ENCODE results near the gene MACF1.
"Not testable (repeated sequence)": the region's sequence is repeated elsewhere in the genome, so short reads cannot be mapped to it uniquely, and the experiment has no call there.

MACF1 gene

DNA sequence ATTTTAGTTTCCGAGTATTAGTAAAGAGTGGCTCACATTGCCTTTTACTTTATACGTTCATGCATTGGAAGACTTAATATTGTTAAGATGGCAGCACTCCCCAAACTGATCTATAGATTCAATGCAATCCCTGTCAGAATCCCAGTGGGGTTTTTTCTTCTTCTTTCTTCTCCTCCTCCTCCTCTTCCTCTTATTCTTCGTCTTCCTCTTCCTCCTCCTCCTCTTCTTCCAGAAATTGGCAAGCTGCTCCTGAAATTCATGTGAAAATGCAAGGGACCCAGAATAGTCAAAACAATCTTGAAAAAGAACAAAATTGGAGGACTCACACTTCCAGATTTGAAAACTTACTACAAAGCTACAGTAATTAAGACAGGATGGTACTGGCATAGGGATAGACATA is 23.2 kb upstream of the MACF1 start:
- peak; percentile 1 for DNase-seq

DNA sequence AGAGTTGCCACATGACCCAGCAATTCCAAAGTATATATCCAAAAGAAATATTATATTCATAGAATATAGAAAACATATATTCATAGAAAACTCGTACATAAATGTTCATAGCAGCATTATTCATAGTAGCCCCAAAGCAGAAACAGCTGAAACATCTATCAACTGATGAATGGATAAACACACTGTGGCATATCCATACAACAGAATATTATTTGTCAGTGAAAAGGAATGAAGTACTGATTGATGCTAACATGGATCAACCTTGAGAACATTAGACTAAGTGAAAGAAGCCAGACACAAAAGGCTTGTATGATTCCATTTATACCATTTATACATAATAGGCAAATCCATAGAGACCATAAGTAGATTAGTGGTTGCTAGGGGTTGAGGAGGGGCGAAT is 21.7 kb upstream of the MACF1 start:
- DNase-seq, result peak; percentile 0

DNA sequence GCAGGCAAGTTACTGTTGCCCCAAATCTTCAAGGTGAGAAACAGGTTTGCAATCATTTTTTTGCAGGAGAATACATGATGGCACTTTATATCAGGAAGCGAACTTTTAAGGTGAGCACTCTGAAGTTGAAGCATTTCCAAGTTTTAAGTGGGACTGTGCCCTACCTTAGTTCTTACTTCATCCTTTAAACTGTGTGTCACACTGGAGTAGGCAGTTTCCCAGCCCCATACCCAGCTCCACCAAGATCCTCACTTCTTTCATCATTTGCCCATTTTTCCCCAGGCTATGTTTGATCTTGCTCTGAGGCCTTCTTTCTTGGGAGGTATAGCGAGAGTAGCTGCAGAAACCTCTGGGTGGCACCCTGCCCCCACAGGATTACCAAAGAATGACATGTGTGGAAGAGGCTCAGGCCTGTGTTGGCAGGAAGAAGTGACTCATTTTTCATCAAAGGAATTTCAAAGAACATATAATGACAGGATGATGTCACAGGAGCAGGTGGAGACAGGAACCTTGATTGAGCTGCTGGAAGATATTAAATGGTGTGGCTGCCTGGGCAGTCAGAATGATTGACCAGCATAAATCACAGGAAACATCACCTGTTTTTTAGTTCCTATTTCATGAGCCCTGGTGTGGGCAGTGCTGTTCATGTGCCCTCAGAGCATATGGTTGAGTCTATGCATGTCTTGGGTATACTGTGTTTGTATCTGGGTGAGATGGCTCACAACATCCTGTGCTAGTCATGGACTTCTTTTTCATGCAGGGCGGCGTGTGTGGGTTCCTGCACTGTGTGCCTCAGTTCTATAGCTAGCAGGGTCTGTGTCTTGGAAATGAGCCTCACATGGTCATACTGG is 20.8 kb upstream of the MACF1 start:
- peak; percentile 97 for DNase-seq

DNA sequence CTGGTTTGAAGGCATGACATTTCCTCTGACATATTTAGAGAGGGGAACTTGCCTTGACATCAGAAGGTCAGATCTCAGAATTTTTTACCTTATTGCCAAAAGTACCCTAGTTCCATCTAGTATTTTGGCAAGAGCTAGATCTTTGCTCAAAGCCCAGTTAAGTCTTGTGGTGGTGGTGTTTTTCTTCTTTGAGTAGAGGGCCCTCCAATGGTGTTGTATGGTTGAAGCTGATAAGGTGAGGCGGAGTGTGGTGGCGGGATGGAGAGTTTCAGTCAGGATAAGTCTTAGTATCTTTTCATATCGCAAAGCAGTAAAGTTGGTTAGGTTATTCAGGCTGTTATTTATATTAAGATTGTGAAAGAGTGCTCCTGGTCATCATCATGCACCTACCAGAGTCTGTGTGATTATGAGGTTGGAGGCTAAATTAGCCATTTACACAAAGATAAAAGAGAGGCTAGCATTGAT is 20.1 kb upstream of the MACF1 start:
- DNase-seq, result no peak

DNA sequence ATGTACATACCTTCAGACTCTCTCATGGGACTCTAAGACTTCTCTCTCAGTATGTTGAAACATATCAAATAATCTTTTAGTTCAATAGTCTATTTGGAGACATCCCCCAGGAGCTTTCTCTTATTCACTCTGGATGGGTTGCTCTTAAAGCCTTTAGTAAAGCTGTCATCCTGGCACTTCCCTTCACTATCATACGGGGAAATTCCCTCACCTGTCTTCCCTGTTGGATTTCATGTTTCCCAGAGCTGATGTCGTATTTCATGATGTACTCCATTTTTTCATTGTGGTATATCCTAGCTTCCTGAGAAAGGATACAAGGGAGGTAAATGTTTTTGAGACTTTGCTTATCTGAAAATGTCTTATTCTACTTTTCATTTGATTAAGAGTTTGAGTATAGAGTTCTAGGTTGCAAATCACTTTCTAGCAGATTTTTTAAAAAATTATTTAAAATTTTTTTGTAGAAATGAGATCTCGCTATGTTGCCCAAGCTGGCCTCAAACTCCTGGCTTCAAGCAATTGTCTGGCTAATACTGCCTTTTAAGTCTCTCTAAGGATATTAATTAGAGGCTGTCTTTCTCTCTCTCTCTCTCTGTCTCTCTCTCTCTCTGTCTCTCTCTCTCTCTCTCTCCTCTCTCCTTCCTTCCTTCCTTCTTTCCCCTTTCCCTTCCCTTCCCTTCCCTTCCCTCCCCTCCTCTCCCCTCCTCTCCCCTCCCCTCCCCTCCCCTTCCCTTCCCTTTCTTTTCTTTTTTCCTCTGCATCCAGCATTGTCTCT is 17.0 kb upstream of the MACF1 start:
- DNase-seq, result peak; percentile 2

DNA sequence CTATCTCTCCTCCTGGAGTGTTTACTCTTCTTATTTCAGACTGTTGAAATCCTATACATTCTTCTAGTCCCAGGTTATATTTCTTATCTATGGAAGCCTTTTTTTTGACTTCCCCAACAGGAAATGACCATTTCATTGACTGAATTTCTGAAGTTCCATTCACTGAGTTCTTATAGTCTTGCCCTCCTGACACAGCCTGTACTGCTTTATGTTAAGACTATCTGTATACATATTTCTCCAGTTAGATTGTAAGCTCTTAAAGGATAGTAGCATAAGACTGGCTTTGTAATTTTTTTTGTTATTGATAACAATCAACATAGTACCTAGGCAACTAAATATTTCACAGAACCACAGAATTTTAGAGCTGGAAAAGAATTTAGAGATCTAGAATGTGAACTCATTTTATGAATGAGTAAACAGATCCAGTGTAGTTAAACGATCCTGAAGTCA is 14.9 kb upstream of the MACF1 start:
- DNase-seq, result peak; percentile 1

DNA sequence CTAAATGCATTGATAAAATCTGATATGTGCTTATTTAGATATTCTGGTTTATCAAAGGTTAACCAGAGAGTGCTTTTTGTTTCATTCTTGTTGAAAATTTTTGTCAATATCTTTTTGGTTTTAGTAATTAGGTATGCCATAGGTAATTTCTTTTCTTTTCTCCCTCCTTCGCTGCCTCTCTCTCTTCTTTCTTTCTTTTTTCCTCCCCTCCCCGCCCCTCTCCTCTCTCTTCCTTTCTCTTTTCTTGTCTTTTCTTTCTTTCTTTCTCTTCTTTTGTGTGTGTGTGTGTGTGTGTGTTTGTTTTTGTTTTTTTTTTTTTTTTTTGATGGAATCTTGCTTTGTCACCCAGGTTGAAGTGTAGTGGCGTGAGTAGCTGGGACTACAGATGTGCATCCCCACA is 14.4 kb upstream of the MACF1 start:
- DNase-seq, result no peak

DNA sequence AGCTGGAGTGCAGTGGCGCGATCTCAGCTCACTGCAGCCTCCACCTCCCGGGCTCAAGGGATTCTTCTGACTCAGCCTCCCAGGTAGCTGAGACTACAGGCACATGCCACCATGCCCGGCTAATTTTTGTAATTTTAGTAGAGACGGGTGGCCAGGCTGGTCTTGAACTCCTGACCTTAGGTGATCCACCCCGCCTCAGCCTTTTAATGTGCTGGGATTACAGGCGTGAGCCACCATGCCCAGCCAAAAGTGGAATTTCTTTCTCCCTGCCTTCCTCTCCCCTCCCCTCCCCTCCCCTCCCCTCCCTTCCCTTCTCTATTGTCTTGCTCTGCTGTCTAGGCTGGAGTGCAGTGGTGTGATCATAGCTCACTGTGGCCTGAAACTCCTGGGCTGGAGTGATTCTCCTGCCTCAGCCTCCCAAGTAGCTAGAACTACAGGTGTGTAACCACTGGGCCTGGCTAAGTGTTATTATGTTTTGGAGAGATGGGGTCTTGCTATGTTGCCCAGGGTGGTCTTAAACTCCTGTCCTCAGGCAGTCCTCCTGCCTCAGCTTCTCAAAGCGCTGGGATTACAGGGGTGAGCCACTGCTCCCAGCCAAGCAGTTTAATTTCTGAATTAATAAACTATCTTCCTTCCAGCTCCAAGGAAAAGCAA is 10.0 kb upstream of the MACF1 start:
- DNase-seq, result peak; percentile 67

DNA sequence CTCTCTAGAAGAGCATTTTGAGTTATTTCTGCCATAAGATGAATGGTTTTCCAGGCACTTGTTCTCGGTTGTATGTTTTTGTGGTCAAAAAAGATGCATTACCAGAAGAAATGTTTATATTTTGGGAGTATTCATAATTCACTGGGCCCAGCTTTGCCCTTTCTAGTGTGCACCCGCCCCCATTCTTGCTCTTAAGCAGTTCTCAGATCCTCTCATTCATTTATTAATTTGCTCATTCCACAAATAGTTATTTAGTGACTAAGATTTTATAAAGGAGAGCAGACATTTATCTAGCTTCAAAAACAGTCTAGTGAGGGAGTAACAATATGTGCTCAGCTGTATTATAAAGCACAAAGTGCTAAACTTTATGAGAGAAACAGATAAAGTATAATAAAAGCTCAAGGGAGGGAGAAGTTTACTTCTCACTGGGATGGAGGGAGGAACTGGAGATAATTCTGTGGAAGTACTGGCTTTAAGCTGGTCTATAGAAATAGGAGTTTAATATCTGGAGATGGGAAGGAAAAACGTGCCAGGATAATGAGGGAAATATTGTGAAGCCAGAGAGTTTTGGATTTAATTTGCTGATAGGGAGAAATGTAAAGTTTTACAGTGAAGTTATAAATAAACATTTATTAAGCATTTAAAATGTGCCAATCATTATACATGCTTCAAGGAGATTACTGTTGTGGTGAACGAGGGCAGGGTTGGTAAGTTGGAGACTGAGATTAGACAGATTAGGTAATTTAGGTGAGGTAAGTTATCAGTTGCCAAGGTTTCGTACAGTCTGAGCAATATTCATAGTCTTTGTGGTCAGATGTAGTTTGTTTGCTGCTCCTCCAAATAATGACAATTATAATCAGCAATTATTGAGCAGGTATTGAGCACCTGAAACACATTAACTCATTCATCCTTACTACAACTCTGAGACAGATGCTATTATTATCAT is 9.1 kb upstream of the MACF1 start:
- peak; percentile 2 for DNase-seq

DNA sequence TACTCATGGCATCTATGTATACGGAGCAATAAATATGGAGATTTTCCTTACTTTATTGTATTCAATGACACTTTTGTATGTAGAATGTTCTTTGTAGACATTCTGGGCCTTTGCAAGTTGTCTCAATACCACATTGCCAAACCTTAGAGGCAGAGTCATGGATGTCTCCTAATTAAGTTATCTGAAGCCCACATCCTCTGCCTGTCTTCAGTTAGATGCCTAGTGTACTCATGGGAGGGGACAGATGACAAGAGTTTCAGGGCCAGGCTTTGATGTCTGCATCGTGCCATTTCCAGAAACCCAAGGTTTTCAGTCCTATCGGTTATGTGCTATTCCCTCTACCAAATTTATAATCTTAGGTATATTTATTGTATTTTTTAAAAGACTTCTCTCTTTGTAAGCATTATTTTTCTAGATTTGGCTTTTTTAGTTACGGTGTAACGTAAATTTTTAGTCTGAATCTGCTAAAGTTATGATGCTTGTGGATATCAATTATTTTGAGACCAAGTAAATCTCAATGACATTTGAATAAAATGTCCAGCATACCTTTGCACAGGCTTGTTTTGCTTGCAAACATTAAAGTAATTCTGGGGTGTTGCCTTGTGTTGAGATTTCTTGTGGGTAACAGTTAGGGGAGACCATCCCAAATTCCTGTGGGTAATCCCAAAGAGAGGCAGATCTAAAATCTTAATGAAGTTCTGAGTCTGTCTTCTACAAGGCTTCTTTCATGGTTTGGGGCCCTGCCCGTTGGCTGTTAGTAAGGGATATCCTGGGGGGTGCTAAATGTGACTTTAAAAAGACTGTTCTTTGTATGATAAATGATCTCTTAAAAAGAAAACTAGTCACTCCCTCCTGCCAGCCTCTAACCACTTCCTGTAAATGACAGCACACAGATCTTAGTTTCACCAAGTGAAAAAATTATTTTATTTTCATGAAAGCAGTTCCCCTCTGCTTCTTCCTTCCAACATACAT is 8.0 kb upstream of the MACF1 start:
- DNase-seq, result peak; percentile 4

DNA sequence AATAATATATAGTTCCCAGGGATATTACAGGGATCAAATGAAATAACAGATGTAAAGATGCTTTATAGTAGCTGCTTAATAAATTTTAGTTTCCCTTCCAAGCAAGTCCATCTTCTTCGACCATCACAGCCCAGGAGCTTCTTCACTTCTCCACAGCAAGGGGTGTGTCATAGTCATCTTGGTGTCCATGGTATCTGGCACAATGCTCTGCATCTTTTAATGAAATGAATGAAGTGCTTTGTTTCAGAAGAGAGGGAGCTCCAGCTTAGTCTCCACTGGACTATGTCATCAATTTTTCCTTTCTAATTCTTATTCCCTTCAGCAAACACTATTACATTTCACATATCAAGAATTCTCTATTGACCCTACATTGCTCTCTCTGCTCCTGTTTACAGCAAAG is 4.9 kb upstream of the MACF1 start:
- DNase-seq, result no peak

DNA sequence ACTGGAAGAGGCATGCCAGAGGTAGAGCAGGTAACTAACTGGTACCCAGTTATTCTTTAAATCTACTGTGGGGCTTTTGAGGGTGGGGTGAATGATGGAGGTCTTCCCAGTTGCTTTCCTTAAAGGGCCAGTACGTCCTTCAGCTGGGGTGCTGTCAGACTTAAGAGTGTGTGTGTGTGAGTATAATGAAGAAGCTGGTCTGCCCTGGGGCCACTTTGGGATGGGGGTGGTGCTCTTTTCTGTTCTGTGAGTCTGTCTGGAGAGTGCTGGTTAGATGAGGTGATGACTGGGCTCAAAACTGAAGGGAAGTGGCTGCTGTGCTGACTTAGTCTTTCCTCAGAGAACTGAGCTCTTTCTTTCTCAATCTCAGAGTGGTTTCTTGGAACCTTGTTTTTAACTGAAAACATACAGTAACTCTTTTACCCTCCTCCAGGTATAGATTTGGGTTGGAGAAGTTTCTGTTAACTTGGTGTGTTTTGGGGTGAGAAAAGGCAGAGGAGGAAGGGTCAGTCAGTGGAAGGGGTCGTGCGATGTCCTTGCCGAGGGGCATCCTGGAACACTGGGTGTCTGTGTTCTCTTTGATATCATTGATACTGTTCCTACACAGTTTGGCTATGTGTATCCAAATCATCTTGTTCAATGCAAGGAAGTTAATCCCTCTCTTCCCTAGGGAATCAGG is 746 bp downstream of the MACF1 start:
- peak; percentile 95 for DNase-seq

DNA sequence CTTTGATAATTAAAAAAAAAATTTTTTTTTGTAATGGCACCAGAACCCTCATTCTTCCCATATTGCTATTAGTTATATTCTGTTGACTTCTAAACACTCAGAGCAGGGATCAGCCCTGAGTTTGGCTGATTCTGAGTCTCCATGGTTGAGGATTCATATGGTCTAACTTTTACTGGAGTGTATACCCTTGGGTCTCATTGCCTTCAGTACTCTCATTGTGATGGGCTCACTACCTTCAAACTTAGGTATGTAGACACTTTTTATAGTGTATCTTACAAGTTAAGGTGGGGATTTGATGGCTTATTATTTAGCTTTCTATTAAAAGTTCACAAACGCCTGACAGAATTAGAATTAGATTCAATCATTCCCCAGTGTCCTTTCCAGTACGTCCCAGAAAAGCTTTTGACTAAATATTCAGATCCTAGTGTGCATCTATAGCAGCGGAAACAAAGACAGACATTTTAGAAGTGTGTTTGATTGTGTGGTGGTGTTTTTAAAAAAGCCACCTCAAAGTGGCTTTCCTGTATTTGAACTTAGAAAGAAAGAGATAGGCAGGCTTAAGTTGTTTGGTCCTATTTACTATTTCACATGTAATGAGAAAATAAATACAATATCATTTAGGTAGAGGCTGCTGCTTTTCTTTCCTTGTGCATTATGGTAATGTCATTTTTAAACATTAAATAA is 1.4 kb downstream of the MACF1 start:
- no peak for DNase-seq

DNA sequence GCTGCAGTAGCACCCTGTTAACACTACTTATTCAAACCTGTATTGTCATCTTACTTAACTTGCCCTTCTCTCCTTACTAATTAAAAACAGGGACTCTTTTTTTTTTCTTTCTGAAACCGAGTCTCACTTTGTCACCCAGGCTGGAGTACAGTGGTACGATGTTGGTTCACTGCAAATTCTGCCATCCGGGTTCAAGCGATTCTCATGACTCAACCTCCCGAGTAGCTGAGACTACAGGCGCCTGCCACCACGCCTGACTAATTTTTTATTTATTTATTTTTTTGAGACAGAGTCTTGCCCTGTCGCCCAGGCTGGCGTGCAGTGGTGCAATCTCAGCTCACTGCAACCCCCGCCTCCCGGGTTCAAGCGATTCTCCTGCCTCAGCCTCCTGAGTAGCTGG is 3.9 kb downstream of the MACF1 start:
- not testable (repeated sequence) for DNase-seq

DNA sequence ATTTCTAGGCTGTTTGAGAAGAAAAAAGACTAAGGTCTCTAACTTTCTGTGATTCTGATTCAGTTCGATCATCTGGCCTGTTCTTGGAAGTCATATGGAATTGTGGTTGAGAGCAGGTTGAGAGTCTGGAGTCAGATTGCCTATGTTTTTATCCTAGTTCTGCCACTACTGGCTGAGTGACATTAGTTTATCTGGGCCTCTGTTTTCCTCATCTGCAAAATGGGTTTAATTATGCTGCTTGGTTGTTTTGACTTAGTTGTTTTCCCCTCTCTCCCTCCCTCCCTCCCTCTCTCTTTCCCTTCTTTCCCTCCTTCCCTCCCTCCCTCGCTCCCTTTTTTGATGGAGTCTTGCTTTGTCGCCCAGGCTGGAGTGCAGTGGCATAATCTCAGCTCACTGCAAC is 6.2 kb downstream of the MACF1 start:
- DNase-seq, result no peak

DNA sequence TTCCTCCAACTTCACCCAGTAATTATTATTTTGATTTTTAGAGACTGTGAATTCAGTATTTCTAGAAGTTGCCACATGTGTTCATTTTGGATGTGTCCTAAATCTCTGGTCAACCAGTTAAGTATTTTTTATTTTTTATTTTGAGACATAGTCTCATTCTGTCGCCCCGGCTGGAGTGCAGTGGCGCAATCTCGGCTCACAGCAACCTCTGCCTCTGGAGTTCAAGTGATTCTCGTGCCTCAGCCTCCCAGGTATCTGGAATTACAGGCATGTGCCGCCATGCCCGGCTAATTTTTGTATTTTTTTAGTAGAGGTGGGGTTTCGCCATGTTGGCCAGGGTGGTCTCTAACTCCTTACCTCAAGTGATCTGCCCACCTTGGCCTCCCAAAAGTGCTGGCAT is 8.0 kb downstream of the MACF1 start:
- DNase-seq, result no peak

DNA sequence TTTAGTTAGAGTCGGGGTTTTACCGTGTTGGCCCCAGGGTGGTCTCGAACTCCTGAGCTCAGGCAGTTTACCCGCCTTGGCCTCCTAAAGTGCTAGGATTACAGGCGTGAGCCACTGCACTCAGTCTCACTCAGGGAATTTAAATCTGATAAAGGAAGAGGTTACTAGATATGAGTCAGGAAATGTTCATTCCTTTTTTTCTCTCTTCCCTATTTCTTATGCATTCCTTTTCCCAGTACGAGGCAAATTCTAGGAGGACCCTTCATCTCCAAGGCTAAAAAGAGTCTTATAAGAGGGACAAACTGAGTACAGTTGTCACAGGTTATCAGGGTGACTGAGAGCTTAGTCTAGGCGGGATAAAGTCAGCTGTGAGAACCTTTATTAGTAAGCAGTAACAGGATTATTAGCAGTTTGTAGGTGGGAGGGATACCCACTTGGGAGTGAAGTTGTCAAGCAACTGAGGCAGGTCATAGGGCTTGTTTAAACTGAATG is 9.1 kb downstream of the MACF1 start:
- peak; percentile 82 for DNase-seq

DNA sequence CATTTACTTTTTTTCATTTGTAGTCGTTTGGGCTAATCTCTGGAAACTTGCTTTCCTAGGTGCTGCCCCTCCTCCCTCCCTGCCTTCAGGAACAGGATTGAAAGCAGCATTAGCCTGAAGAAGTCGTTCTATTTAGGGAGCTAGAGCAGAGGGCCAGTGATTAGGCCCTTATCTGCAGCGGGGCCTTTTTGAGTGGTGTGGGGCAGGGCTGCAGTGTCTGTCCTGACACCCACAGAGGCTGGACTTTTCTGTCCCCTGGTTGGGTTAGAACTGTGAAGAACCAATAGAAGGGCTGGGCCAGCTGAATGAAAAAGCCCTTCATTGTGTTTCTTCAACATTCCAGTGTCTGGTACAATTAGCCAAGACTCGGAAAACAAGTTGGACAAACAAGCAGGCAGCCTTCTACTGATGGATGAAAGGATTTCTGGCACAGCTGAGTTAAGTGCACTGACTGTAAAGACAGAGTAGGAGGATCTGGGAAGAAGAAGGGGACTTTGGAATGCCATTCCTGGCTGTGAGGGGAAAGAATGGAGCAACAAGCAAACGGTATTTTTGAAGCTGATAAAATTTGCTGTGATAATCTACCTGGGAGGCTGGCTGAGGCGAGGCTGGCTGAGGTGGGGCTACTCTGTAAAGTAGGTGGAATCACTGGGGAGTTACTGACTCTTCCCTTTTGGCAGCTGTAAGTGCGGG is 9.7 kb downstream of the MACF1 start:
- peak; percentile 99 for DNase-seq

DNA sequence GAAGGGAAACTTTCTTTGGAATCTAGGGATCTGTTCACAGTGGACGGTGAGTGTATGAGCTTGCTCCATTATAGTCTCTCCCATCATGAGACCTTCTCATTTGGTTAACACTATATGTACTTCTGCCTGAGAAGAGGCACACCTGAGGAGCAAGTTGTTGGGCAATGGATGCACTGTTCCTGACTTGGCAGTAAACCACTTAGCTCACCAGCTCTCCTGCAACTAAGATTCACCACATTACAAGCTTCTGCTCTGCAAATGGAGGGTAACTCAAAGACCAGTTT is 10.2 kb downstream of the MACF1 start:
- no peak for DNase-seq

All from islet precursor cell (in vitro differentiated cells).